K562 treated with DMSO at 1 percent for 48 hours (cell line): ENCODE measurements around the gene RNF128. TPM values are rescaled to one million over a fixed set of nuclear protein-coding genes. Genes with fewer than 3 reads are reported as not detected.

Source experiments
- total RNA-seq: library from RNA; unstranded; fragments of 300-600 nt; gene quantifications from 2 replicates; pipeline ENCODE4 v1.2.3, GENCODE V29; 2022; ENCODE audit warnings: low replicate concordance; ENCODE audit errors: extremely low read depth

RNF128 gene
- total RNA-seq, result not detected in 2 replicates

GRCh38 chrX:106726485-106727437 is at the start of gene RNF128:
Gene RNF128, plus strand, starts transcription at chrX:106726701. Its CDS starts 213 bp downstream, at chrX:106726914.

GRCh38 chrX:106802388-106803275 is 76.1 kb downstream of the RNF128 start, which contains the start of gene TBC1D8B:
Gene TBC1D8B, plus strand, starts transcription at chrX:106802673. Its CDS starts 181 bp downstream, at chrX:106802854.

Other genes starting within 250 kb of the RNF128 start
- gene RADX, start 114.7 kb upstream of the RNF128 start, total RNA-seq, result not detected in 2 replicates
- not detected in 2 replicates for gene TBC1D8B, start 76.0 kb downstream of the RNF128 start, total RNA-seq
- not detected in 2 replicates for gene RIPPLY1, start 176.6 kb downstream of the RNF128 start, total RNA-seq
- not detected in 2 replicates for gene CLDN2, start 193.7 kb downstream of the RNF128 start, total RNA-seq